Cortex of kidney (tissue), 1 donor: ENCODE data around the gene GRIK3.
"Not testable (repeated sequence)": the region's sequence is repeated elsewhere in the genome, so short reads cannot be mapped to it uniquely, and the experiment has no call there.

ENCODE experiments used
- DNase-seq: peaks from one replicate; lab custom pipeline; 2025; lab: John Stamatoyannopoulos, UW

The GRIK3 gene

DNA sequence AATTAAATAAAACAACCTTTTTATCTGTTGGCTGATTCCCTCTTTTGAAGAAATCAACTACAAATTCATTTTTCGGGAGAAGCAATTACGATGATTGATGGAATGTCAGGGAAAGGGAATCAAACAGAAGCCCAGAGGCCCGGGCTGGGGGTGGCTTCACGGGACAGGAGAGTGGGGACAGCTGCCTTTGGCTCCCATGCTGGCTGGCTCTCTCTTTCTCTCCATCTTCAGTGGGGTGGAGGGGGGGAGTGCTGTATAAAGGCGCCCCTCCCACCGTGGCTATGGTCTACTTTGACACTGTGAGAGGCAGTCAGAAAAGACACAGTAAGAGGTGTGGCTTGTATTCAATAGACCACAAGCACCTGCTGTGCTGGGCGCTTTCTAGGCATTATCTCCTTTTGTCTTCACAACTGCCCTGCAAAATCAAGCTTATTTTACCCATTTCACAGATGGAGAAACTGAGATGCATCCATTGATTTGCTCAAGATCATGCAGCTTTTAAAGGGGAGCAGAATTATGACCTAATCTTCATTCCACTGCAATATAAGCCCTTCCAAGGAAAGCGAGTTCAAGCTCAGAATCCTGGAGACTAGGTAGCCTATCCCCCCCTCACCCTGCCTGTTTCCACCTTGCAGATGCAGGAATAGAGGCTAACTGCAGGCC is 92.9 kb downstream of the GRIK3 start:
- DNase-seq, result no peak

DNA sequence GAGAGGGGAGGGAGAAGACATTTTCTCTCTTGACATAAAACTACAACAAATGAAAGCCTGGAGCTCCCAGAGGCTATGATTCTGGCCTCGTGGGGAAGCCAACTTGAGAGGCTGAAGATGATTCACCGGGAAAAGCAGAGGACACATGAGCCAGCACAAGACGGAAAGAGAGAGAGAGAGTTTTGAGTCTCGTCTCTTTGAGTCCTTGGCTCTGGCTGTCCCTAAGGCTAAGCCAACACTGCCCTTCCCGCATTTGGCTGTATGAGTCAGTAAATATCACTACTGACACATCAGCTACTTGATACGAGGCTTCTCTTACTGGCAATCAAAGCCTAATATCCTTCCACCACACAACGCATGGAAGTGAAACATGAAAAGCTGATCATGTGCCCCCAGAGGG is 95.5 kb downstream of the GRIK3 start:
- no peak for DNase-seq

- no peak for DNase-seq
Observed at GRCh38 chr1:36937371-36937770, 96.9 kb downstream of the GRIK3 start.

GRCh38 chr1:36934061-36934460 is 100.3 kb downstream of the GRIK3 start:
- DNase-seq, result no peak

GRCh38 chr1:36927826-36928225 is 106.5 kb downstream of the GRIK3 start:
- DNase-seq, result no peak

DNA sequence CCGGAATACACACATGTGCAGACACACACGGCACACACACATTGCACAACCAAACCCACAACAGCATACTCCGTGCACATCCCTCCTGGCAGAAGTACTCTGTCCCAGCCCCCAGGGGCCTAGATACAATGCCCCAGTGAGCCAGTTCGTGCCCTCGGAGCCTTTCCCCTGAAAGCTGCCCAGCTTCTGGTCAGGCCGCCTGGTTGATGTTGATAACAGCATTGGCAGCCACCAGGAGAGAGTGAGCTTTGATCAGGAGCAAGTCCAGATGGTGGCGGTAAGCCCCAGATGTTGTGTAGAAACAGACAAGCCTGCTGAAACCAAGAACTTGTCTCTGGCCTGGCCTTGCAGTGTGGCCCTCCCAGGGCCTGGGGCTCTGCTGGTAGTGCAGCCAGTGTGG is 109.1 kb downstream of the GRIK3 start:
- DNase-seq, result no peak

DNA sequence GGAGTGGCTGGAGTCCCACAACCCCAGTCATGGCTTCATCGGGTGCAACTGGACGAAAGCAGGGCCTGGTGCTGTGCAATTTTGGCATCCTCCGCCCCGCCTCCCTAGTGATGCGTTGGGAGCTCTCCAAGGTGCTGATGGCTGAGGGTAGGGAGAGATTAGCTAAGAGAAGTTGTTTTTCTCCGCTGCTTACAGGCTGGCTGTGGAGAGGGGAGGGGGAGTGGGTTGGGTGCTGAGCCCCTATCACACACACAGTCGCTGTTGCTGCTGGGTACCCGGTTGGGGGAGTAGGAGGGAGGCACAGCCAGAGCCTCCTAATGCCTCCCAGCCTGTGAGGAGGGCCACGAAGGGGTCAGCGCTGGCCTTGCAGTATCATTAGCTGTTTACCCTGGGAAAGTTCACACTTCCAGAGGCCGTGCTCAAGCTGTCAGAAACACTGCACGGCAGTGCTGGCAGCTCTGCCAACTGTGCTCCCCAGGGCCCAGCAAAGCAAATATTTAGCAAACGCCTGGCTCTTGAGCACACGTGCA is 110.0 kb downstream of the GRIK3 start:
- DNase-seq, result no peak

- DNase-seq, result no peak
Observed at GRCh38 chr1:36922593-36923426, 111.5 kb downstream of the GRIK3 start.

DNA sequence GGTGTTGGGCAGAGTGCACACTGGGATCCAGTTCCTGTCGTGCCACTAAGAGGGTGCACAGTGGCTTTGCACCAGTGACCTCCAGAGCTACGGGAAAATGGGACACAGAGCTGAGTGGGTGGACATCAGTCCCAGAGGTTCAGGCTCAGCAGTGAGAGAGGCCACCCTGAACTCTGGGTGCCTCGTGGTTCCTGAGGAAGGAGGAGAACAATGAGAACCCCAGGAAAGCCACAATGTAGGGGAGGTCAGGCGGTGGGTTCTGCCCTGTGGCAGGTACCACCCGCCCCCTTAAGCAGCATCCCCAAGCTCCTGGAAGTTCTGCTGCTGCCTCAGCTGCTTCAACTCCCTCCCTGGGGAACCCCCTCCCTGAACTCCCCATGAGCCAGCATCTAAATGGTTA is 112.2 kb downstream of the GRIK3 start:
- DNase-seq, result no peak

DNA sequence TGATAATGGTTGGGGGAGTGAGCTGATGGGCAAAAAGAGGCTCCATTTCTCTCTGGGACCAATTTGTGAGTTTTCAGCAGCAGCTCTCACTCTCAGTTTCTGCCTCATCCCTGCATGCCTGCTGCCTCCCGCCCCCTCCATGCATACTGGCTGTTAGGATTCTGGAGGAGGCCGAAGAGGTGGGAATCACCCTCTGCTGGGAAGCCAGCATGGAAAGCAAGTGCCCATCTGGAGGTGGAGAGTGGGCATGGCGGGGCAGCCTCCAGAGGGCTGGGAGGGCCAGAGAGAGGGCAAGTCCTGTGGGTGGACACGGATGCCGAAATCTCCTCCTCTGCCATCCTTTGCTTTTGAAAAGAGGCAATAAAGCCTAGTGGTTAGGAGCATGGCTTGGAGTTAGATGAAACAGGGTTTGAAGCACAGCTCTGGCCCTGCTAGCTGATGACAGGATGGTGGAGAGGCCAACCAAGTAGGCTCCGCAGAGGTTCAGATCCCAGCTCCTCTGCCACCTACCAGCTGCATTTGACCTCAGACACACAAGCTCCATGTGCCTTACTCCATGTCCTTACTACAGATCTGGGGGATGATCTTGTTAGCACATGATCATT is 113.4 kb downstream of the GRIK3 start:
- no peak for DNase-seq

GRCh38 chr1:36920371-36920770 is 113.9 kb downstream of the GRIK3 start:
- no peak for DNase-seq

DNA sequence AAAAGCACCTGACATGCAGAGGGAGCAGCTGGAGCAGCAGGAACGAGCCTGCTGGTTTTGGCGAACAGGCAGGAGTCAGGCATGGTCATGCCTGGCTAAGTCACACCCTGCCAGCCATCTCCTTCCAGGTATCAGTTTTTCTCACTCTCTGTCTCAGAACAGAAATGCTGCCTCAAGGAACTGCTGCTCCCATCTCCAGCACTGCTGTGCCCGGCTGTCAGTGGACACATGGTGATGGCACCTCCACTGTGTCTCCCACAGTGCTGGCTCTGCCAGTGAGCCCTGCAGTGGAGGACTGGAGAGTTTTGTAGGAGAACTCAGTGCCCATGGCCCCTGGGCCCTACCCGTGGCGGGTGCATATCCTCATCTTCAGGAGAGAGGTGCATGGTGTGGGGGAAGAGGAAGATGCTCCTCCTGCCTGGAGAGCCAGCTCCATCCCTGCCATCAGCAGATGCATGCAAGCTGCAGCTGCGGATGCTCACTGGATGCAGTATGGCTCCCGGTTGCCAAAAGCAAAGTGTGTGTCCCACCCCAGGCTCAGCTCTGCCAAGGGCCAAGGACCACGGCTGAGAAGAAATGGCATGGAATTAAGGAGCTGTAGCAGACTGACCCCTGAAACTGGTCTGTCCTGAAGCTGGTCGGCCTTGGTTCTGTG is 114.7 kb downstream of the GRIK3 start:
- DNase-seq, result no peak

DNA sequence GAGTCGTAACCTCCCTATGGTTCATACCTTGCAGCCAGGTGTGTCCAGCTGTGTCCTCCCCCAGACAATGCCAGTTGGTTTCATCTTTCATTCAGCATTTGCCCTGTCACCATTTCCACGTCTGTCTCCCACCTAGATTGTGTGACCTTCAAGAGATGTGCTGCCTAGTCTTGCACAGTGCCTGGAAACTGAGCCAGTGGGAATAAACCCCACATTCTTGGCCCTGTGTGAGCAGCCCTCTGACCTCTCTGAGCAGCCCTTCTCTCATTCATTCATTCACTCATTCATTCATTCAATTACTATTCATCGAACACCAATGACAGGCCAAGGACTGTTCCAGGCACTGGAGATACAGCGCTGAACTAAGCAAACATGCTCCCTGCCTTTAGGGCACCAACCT is 115.7 kb downstream of the GRIK3 start:
- no peak for DNase-seq

DNA sequence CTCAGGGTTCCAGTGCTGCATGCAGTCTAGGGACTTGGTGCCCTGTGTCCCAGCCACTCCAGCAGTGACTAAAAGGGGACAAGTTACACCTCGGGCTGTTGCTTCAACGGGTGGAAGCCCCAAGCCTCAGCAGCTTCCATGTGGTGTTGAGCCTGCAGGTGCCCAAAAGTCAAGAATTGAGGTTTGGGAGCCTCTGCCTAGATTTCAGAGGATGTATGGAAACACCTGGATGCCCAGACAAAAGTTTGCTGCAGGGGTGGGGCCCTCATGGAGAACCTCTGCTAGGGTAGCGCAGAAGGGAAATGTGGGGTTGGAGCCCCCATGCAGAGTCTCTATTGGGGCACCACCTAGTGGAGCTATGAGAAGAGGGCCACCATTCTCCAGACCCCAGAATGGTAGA is 117.8 kb downstream of the GRIK3 start:
- not testable (repeated sequence) for DNase-seq

DNA sequence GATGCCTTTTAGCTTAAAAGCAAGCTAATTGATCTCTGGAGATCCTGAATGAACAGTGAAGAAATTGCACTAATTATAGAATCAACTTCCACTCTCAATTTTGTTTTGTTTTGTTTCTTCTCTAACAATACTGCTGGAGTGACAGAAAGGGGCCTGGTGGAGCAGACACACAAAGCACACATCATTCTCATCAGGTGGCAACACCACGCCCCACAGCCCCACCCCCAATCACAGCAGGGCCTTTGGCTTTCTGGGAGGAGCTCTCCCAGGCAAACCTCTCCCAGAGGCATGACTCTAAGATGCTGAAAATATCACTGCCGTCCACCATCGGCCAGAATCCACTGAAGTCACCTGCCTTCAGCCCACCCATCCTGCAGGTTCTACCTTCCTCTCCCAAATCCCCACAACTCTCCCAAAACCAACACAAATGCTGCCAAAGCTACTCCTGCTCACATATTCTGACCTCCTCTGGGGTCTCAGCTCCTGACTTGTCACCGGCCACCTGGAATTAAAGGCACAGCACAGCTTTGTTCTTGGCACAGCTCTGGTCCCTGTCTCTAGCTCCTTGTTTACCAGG is 120.7 kb downstream of the GRIK3 start:
- no peak for DNase-seq

DNA sequence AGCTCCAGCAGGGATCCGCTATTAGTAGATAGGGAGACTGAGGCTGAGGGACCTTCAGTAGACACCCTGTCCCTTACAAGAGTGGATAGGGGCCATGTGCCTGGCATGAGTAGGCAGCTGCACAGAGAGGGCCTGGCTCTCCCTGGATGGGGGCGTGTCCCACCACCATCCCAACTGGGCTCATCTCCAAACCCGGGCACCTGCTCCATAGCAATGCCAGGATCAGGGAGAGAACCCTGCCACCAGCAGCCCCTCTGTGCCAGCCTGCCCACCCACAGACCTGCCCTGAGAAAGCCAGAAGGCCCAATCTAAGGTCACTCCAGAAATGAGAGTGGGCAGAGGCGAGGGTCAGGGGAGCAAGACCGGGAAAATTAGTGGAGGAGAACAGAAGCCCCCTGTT is 121.3 kb downstream of the GRIK3 start:
- DNase-seq, result no peak

- DNase-seq, result no peak
Observed at GRCh38 chr1:36912365-36912865, 121.9 kb downstream of the GRIK3 start.

DNA sequence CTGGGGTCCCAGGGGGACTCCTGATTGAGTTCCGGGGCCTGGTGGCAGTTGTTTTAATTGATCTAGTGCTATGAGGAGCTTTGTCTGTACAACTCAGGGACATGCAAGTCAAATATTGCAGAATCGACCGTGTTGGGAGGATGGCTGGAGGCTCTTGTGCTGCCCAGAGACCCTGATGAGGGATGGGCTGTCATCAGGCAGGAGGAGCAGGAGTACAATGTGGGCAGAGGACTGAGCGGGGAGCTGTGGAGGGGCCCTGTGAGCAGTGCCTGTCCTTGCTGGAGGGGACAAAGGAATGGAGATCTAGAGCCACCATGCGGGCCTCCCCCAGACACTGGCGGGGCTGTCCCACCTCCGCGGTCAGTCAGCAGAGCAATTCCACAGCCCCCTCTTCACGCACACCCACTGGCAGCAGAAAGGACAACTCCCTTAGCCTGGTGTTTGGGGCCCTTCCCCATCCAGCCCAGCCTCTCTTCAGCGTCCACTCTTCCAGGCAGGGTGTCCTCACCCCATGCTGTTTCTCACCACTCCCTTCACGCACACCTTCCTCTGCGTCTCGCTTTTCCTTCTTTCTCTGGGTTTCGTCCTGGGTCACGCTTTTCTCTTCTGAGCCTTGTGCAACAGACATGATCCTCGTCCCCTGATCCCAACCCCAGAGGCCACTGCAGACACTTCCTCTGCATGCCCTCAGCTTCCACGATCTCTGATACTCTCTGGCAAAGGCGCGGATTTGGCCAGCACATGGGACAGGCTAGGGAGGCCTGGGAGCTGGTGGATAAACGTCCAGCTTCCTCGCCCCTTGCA is 122.6 kb downstream of the GRIK3 start:
- no peak for DNase-seq

DNA sequence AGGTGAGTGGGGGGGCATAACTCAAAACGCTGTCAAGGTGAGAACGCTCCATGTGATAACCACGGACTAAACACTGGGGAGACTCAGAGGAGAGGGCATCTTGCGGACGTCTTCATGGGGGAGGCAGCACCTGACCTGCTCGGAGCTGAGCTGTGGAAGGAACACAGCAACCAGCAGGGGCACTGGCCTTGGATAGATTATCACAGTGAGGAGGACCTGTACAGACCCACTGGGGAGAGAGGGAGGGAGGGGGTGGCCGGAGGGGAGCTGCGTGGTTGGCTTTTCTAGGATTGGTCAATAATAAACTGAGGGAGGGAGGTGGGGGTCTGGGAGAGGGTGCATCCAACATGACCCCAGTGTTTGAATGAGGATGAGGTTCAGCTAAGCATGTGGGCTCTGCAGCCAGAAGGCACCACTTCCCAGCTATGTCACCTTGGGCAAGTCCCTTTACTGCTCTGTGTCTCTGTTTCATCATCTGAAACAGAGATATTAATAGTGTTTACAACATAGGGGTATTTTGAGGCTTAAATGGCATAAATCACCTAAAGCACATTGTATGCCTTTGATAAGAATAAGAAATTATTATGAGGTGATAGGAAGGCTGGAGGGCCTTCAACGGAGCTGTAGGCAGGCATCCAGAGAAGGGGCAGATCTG is 123.3 kb downstream of the GRIK3 start:
- DNase-seq, result no peak

DNA sequence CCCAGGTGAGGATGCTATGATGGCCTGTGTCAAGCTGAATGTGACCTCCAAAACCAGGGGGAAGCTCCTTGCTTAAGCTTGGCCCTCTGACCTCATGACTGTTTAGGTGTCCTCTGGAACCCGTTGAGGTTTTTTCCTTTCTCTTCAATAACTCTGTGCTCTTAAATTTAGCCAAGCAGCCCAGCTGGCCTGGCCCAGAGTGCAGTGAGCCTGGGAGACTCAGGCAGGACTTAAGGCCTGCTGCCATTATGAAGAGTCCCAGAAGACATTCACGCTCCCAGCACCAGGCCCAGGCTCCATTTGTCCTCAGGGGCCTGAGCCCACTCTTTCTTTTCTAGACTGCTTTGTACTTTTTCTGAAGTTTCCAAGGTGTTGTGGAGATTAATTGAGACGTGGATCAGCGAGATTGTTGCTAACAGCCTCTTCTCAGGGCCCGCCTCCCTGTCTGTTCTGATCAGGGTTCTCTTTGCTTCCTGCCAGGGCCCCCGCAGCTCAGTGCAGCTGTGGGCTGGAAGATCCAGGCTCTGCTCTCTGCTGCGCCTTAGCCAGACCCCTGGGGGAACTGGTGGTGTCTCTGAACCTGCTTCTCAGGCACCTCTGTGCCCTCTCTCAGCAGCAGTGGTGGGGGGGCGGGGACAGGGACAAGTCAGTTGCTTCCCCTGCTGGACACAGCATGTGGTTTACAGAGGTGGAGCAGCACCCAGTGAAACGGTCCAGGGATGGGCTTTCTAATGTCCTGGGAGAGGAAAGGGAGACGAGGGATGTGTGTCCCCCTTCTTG is 124.2 kb downstream of the GRIK3 start:
- DNase-seq, result no peak
